HG03521 (cell line): ENCODE measurements around the gene RNH1.

Source experiments
- ATAC-seq: cut with Tn5 transposase; IDR thresholded peaks from one replicate; pipeline ENCODE4 v1.9.1; 2021; ENCODE audit warnings: mild to moderate bottlenecking, moderate library complexity; ENCODE audit not compliant: unreplicated experiment

RNH1 gene

DNA sequence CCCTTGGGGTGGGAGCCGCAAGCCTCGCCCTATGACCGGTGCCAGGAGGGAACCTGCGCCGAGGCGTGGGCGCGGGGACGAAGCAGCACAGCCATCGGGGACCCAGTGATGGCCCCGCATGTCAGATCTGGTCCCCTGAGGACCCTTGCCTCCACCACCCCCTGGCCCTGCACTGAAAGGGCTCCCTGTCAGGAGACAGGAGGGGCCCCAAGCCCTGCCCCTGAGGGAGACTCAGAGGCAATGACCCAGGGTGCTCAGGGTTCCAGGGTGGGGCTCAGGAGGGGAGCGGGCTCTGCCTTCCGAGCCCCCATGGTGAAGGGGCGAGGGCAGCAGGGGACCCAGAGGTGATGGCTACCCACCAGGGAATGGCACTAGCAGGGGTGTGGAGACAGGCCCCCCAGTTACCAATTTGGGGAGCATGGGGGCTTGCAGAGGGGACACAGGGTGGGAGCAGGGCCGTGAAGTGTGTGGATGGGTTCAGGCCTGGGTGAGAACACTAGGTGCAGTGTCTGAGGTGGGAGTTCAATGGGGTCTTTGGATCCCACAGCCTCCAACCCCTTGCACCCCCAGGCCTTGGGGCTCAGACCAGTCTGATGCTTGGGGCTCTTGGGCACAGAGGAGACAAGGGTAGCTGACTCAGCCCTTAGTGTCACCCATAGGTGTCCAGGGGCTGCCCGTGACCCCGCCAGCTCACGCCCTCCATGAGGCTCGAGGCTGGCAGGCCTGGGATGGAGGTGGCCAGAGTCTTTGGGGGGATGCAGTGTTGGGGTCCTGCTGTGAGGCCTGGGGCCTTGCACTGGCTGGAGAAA, 30.8 kb upstream of the RNH1 start:
- ATAC-seq = no peak

DNA sequence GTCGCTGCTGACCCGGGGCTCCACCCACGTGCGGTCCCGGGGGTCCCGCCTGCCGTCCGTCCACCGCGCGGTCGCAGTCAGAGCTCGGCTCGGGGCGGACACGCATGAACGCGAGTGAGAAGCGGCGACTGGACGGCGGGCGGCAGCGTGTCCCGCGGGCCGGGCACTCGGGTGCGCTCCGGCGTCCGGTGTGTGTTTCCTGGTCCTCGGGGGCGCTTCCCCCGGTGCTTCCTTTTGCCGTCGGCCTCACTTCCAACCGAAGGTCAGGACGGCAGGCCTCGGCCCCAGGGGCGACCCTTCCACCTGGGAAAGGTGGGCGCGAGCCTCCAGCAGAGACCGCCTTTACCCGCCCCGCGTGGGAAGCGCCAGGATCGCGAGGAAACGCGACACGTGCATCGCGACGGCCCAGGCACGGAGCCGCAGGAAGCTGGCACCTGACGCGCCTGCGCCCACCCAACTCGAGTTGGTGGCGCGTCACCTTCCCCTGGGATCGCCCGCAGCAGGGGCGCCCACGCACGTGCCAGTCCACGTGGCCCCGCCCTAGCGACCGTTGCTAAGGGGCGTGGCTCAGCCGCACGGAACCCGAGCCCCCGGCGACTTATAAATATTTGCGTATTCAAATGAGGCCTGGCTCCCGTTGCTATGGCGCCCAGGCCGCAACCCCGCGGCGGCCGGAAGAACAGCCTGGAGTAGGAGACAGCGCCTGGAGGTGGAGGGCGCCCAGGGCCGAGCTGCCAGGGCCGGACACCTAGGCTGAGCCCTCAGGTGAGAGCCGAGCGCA, 30.0 kb upstream of the RNH1 start, which contains the start of gene LRRC56:
Gene LRRC56 (plus strand): TSS at position 687 of the 781 bp plus-strand sequence. CDS start 3,158 bp downstream, outside the sequence.
- peak; percentile 42 for ATAC-seq

DNA sequence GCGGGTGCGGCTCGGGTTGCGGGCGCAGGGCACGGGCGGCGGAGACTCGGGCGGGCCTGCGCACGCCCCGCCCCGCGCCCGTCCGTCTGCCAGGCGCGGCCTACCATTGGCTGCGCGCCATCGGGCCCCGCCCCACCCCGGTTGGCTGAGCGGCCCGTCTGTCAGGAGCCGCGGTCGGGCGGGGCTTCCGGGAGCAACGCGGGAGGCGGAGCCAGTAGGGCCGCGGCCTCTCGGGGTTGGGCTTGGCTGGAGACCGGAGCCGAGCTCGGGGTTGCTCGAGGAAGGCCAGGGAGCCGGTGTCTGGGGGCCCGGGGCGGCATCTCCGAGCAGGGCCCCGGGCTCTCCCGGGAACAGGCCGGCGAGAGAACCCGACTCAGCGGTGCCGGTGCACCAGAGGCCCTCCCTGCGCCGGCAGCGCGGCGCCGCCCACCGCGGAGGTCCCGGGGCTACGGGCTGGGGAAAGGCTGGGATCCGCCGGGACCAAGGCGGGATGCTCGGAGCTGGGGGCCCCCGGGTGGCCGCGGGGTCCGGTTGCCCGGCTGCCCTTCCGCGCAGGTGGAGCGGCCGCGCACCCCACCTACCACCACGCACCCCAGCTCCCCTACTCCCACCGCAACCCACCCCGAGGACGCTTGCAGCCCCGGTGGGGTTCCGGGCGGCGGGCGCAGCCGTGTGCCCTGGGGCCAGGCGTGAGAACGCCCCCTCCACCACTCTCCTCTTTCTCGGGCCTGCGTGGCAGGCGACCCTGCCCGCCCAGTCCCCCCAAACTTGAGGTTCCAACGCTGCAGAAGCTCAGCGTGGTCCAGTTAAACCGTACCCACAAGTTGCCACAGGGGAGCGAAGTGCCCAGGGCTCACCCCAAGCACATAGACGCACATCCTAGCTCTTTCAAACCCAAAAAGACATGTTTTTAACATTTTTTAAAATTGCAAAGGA, 28.7 kb upstream of the RNH1 start, which contains the start of gene HRAS:
Gene HRAS (minus strand): TSS at position 58 of the 936 bp plus-strand sequence.
- ATAC-seq = peak; percentile 62

DNA sequence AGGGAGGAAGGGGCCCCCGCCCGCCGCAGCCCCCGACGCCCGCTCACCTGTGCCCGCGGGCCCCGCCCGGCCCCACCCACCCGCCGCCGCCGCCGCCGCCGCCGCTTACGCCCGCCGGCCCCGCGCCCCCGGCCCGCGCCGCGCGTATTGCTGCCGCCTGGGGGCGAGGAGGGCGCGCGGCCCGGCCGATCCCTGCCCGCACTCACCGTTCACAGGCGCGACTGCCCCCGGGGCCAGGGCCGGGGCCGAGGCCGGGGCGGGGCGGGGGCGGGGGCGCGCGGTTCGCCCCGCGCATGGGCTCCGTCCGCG, 28.1 kb upstream of the RNH1 start:
- no peak for ATAC-seq

DNA sequence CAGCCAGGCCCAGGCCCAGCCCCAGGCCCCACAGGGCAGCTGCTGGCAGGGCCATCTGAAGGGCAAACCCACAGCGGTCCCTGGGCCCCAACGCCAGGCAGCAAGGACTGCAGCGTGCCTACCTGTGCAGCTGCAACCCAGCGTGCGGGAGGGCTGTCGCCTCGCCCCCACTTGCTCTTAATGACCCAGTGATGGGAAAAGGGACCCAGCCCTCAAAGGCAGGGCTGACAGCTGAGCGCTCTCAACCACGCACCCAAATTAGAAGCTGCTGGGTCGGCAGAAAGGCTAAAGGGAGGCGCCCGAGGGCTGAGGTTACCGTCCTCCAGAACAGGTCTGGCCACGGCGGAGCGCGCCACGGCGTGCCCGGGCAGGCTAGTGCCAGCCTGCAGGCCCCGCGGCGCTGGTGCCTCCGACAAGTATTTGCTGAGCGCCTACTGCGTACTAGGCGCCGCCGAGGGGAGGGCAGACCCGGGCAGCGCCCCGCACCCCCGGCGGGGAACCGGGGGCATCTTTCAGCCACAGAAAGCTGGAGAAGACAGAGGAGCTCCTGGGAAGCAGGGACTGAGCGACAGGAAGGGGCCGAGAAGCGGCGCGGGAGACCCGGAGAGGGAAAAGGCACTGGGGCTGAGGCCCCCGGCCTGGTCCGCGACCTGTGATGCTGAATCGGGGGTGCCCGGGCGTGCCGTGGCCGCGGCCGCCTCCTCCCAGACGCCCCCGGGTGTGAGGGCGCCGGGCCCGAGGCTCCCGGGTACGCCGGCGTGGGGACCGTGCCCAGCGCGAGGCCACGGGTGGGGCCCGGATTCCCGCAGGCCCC, 27.6 kb upstream of the RNH1 start:
- ATAC-seq = no peak

DNA sequence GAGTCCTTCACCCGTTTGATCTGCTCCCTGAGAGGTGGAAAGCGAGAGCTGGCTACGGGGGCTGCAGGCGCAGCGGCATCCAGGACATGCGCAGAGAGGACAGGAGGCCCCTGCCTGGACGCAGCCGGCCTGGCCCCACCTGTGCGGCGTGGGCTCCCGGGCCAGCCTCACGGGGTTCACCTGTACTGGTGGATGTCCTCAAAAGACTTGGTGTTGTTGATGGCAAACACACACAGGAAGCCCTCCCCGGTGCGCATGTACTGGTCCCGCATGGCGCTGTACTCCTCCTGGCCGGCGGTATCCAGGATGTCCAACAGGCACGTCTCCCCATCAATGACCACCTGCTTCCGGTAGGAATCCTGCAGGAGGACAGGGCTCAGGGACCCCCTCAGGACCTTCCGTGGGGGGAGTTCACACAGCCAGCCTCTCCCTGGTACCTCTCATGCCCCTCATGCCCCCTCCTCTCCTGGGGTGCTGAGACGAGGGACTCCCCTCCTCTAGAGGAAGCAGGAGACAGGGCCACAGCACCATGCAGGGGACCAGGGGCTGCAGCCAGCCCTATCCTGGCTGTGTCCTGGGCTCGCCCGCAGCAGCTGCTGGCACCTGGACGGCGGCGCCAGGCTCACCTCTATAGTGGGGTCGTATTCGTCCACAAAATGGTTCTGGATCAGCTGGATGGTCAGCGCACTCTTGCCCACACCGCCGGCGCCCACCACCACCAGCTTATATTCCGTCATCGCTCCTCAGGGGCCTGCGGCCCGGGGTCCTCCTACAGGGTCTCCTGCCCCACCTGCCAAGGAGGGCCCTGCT, 26.7 kb upstream of the RNH1 start:
- ATAC-seq = no peak

DNA sequence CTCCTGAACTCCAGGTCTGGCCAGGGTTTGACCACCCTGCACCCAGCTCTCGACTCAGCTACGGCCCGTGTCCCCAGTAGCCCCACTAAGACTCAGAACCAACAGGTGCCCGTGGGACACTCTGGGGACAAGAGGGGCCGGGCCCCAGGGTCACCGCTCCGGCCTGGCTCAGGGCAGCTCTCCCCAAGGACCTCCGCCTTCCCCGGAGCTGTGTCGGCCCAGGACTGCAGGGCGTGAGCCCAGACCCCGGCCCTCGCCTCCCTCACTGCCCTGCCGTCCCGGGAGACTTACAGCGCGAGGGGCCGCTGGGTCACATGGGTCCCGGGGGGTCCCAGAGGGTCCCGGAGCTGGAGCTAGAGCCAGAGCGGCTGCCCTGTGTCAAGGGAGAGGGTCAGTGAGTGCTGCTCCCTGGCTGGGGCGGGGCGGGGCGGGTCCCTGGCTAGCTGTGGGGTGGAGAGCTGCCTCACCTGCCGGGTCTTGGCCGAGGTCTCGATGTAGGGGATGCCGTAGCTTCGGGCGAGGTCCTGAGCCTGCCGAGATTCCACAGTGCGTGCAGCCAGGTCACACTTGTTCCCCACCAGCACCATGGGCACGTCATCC, 26.0 kb upstream of the RNH1 start:
- no peak for ATAC-seq

DNA sequence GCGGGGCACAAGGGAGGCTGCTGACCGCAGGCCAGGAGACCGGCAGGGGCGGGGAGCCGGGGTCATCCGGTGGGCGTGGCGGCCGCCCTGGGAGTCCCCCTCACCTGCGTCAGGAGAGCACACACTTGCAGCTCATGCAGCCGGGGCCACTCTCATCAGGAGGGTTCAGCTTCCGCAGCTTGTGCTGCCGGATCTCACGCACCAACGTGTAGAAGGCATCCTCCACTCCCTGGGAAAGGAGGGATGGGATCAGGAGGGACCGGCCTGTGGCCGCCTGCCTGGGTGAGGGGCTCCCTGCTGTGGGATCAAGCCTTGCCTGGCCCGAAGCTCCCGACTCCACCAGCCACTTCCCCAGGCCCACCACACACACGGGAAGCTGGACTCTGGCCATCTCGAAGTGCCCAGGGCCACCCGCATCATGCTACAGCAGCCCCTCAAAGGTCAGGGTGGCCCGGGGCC, 25.5 kb upstream of the RNH1 start:
- no peak for ATAC-seq

DNA sequence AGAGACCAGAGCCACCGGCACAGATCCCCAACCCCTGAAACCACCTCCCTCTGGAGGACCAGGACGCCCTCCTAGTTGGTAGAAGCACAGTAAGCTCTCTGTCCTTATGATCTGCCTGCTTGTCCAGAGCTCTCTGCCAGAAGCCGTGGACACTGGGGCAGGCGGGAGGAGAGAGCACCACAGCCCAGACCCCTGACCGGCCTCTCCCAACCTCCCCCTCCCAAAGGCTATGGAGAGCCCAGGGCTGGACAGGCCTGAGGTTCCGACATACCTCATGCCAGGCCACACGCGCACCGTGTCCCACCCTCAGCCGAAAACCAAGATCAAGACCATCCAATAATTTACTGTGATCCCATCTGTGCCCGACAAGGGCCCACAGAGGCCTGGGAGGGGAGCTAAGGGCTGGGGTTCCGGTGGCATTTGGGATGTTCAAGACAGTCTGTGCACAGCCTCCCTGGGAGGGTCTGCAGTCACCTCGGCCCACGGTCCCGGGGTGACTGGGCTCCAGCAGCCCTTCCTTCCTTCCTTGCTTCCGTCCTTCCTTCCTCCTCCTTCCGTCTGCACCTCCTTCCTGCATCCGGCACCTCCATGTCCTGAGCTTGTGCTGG, 25.0 kb upstream of the RNH1 start:
- ATAC-seq = no peak

DNA sequence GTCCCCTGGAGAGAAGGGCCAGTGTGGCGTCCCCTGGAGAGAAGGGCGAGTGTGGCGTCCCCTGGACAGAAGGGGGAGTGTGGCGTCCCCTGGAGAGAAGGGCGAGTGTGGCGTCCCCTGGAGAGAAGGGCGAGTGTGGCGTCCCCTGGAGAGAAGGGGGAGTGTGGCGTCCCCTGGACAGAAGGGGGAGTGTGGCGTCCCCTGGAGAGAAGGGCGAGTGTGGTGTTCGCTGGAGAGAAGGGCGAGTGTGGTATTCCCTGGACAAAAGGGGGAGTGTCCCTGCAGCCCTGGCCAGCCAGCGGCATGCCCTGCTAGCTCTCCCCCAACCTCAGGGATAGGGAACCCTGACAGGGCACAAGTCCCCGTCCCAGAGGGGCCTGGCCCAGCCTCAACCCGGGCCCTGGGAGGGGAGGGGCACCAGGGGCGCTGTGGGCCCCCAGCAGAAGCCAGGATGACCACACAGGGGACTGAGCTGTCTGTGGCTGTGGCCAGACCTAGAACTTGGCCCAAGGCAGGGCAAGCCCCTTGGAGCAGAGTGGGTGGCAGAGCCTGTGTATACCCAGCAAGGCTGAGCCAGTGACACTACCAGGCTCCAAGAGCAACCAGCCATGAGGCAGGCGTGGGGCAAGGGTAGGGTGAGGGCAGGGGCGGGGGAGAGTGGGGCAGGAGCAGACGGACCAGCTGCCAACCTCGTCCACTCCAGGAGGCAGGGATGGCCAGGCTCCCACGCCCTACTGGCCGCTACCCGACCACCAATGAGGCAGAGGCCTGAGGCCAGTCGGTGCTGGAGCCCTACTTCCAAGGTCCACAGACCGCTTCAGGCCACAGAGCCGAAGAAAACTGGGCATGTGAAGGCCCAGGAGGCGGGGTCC, 24.2 kb upstream of the RNH1 start:
- no peak for ATAC-seq

DNA sequence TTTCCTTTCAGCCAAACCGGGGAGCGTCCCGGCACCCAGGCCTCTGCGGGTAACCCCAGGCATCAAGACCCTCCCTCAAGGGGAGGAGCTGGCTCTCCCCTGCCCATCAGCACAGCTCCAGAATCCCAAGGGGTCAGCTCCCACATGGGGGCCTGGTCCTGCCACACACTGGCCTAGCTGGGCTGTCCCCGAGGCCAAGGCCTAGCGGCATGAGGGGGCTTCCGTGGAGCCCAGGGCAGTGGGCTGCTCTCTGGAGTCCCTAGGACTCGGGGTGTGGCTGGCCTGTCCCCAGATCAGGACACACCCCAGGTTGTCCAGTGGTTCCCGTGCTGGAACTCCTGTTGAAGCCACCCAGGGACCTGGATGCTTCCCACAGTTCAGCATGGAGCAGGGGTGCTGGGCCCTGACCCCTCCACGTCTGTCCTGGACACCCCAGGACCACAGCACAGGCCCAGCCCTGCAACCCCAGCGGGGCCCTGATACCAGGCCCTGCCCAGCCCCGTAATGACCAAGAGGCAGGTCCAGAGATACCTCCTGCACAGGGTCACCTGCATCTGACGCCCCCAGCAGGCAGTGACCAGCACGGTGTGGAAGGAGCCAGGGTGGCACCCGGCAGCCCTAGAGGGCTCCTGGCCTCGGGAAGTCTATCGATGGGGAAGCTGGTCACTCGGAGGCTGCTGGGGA, 22.8 kb upstream of the RNH1 start:
- no peak for ATAC-seq

DNA sequence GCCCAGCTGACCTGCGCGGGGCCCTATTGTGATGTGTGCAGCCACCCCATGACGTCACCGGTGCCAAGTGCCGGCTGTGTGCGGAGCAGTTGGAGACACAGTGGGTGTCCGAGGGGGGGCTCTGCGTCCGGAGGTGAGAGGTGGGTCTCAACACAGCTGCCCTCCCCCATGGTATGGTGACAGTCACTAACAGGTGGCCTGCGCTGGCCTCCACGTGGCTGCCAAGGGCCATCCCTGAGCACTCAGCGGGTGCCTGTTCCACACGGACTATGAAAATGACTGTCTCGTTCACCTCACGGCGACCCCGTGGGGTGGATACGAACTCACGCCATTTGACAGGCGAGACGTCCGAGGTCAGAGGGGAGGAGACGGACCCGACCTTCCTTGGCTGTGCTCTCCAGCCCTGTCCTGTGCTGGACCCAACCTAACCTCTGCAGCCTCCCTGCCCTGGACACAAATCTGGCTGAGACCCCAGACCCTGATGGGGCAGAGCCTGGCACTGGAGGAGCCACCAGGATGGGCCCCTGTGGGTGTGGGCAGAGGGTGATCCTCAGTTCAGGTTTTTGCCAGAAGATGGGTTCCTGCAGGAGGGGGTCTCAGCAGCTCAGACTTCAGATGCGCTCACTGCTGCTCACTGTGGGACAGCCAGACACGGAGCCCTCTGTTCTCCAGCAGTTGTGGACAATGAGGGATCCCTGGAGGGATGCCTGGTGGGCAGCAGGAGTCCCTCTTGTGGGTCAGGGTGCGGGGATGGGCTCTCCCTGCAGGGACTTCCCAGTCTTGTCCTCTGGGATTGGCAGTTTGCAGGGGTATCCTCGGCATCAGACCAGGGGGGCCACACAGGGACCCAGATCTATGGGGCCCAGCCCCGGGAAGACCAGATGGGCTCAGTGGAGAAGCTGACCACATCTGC, 22.0 kb upstream of the RNH1 start:
- no peak for ATAC-seq

DNA sequence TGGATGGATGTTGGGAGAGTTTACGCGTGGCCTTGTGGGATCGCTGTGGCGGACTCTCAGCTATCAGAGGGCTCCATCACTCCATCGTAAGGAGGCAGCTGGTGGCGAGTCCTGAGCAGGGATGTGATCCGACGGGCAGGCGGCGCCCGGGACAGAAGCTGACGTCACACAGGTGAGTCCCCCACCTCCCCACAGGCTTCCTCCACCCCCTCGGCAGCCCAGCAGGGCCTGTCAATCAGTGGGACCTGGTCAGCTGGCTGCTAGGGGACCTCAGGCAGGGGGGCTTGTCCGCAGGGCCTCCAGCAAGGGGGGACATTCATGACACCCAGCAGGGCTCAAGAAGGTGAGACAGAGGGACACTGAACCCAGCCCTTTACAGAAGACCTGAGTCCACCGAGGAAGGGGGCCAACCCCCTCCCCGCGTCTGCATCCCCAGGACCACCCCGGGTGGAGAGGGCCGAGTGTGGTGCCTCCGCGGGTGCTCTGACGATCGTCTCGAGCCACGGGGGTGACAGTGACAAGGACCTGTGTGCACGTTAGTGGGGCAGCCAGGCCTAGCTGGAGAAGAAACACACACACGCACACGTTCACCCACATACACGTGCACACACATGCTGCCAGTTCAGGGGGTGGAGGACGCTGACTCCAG, 21.2 kb upstream of the RNH1 start:
- no peak for ATAC-seq

DNA sequence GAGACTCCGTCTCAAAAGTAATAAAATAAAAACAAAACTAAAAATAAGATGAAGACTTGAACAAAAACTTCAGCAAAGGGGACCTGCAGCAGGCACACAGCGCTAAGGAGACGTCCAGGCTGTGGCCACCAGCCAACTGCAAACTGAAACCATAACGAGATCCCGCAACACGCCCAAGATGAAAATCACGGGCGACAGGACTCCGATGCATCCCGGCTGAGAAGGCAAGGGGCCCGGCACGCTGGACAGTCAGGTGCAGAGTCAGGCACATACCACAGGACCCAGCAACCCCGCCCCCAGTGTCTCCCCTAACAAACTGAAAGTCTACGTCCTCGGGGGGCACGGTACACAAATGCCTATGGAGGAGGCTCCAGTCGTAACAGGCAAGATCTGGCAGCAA, 19.1 kb upstream of the RNH1 start:
- no peak for ATAC-seq

DNA sequence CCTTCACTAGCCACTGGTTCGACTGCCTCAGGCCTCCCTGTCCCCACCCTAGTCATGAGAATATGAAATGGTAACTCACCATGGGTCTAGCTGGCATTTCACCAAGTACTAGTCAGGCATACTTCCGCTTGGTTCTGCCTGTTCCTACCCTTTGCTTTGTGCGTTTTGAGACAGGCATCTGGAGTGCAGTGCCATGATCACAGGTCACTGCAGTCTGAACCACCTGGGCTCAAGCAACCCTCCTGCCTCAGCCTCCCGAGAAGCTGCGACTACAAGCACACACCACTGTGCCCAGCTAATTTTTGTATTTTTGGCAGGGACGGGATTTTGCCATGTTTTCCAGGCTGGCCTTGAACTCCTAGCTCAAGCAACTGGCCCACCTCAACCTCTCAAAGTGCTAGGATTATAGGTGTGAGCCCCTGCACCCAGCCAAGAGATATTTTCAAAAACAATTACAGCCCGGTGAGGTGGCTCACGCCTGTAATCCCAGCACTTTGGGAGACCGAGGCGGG, 14.2 kb upstream of the RNH1 start:
- ATAC-seq = no peak
